HG02798 (cell line): Measurements from ENCODE around the gene PAMR1.

Source experiments
- ATAC-seq: cut with Tn5 transposase; IDR thresholded peaks from one replicate; pipeline ENCODE4 v1.9.1; 2021; ENCODE audit warnings: mild to moderate bottlenecking; ENCODE audit not compliant: unreplicated experiment, poor library complexity

Gene PAMR1

GRCh38 chr11:35507688-35508087 is 17.7 kb downstream of the PAMR1 start:
- ATAC-seq = no peak

GRCh38 chr11:35501776-35502175 is 23.6 kb downstream of the PAMR1 start:
- ATAC-seq = no peak

DNA sequence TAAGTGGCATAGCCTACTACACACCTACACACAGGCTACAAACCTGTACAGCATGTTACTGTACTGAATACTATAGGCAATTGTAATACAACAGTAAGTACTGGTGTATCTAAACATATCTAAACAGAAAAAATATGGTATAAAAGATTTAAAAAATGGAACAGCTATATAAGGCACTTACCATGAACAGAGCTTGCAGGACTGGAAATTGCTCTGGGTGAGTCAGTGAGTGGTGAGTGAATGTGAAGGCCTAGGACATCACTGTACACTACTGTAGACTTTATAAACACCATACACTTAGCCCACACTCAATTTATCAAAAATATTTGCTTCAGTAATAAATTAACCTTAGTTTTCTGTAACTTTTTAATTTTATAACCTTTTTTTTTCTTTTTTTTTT is 24.7 kb downstream of the PAMR1 start:
- ATAC-seq = no peak

DNA sequence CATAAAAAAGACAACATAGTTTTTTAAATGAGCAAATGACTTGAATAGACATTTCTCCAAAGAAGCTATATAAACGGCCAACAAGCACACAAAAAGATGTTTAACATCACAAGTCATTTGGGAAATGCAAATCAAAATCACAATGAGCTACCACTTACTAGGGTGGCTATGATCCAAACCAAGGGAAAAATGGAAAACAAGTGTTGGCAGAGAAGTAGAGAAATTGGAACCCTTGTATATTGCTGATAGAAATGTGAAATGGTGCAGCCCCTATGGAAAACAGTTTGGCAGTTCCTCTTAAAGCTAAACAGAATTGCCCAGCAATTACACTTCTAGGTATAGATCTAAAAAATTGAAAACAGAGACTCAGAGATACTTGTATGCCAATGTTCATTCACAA is 29.0 kb downstream of the PAMR1 start:
- no peak for ATAC-seq

- no peak for ATAC-seq
Observed at GRCh38 chr11:35494957-35495490, 30.4 kb downstream of the PAMR1 start.

- ATAC-seq = no peak
Observed at GRCh38 chr11:35491231-35491871, 34.1 kb downstream of the PAMR1 start.

GRCh38 chr11:35488117-35488516 is 37.3 kb downstream of the PAMR1 start:
- ATAC-seq = no peak

DNA sequence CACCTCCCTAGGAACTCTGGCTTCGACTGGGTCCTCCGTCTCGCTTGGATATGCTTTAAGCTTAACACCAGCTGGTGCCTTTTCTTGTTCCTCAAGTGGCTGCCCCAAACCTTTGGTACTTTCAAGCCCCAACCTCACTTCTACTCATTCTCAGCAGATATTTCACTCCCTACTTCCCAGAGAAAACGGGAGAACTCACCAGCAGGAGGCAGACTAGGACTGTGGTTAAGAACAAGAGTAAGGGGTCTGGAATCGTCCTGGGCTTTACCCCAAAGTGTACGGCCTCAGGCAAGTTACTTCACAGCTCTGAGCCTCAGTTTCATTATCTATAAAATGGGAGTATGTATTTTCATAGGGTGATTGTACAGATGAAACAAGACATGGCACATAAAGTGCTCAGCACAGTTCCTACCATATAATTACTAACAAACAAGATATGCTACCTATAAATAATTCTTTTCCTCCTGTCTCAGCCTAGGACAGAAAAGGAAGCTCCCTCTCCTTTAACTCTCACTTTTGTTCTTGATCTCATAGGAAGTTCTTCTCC is 37.8 kb downstream of the PAMR1 start:
- no peak for ATAC-seq

DNA sequence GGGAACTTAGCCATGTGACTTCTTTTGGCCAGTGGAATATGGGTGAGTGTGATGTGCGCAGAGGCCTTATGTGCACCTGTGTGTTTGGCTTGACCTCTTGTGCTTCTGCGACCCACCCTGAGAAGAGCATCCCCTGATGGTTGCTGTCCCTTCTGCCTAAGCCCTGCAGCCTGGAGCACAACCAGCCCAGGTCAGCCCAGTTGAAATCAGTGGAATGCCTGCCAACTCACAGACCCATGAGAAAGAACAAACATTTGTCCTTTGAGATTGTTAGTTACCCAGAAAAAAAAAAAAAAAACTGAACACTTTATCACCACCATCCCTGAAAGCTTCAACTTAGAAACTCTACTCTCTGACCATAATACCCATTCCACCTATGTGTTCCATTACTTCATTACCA is 38.5 kb downstream of the PAMR1 start:
- ATAC-seq = no peak

GRCh38 chr11:35486446-35486845 is 39.0 kb downstream of the PAMR1 start:
- ATAC-seq = no peak

DNA sequence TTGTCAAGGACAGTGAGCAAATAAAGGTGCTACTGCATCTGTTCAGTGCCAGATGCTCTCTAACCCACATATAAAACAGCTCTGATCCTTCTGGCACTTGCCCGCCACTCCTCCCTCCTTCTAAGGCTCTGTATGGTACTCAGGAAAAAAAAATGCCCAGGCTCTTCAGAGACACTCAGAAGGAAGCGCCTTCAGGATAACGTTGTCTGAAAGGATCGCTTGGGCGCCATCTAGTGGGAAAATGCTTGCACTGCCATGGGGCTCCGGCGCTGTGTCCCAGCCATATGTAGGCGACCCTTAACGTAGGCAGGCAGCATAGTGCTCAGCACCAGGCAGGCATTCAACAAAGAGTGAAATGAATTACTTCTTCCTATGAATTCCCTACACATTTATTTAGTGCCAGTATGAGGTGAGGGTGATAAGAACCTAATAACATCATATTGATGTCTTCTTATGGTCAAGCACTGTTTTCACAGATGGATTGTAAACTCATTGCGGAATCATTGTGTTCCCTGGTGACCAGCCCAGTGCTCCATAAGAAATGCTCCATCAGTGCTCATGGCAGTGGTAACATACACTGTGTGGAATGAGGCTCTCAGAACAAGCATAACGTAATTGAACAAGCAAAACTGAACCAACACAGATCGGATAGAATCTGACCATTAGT is 39.6 kb downstream of the PAMR1 start:
- ATAC-seq = peak; percentile 91

GRCh38 chr11:35484435-35484834 is 41.0 kb downstream of the PAMR1 start:
- no peak for ATAC-seq

GRCh38 chr11:35483131-35483820 is 42.1 kb downstream of the PAMR1 start:
- ATAC-seq = no peak

- no peak for ATAC-seq
Observed at GRCh38 chr11:35479731-35480130, 45.7 kb downstream of the PAMR1 start.

DNA sequence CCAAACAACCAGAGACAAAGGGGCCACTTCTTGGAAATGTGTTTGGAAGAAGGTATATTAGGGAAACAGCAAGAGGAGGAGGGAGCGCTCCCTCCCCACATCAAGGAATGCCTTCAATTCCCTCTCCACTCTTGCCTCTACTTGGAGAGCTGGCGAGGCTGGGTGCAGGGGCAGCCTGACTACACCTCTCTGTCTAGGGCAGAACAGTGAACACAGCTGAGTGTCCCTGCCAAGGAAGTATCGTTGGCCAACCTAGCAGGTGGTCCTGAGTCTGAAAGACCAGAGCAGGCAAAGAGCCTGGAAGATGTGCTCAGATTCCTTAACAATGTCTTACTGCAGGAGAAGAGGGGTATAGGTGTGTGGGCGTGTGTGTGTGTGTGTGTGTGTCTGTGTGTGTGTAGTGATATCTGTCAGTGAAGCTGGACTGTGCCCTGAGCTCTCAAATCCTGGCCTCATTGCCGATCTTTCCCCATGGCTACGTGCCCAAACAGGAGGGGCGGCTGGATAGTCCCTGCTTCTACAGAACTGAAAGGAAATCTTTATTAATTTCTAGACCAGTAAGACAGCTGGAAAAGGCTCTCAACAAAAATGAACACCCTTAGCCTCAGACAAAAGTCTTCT is 46.8 kb downstream of the PAMR1 start:
- no peak for ATAC-seq

DNA sequence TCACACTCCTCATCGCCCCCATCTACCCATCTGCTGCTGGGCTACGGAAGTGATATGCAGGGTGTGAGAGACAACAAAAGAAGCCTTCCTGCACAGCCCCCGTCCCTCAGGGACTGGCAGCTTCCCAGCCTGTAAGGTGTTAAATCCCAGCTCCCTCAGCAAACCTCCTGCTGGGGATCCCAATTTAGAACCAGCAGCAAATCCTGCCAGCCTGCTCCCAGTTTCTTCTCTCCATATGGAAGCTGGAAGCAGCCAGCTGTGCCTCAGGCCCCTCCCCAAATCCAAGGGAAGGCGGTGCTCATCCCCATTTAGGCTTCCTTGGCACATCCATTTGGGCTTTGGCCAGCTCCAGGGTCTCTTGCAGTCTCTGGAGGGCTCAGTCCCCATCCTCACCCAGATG is 47.5 kb downstream of the PAMR1 start:
- no peak for ATAC-seq

DNA sequence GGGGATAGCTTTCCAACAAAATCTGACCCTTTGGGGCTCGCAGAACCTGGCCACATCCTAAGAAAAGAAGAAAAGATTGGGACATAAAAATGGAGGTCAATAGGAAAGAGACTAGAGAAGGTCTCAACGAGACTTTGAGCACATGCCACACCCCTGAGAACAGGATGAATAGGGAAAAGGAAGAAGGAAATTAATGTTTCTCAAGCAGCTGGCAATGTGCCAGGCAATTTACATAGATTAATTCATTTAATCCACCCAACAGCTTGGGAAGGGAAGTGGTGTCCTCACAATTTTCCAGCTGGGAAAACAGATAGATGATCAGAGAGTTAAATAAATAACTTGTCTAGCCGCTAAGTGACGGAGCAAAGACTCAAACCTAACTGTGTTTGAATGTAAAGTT is 50.7 kb downstream of the PAMR1 start:
- no peak for ATAC-seq

GRCh38 chr11:35473795-35474374 is 51.5 kb downstream of the PAMR1 start:
- no peak for ATAC-seq

DNA sequence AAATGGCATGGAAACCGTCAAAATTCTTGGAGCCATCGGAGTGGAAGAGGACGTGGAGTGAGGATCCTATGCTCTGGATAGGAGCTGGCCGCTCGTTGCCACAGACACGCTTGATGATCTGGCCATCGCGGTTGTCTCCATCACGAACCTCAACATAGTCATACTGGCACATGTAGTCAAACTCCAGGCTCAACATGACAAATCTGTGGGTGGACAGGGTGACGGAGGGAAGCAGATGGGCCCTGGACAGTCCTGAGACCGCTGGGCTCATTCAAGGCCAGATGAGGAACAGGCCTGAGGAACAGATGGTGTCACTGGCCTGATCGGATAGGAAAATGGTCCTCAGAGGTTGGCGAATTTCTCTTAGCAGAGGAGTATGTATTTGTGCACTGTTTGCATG is 54.8 kb downstream of the PAMR1 start:
- no peak for ATAC-seq

DNA sequence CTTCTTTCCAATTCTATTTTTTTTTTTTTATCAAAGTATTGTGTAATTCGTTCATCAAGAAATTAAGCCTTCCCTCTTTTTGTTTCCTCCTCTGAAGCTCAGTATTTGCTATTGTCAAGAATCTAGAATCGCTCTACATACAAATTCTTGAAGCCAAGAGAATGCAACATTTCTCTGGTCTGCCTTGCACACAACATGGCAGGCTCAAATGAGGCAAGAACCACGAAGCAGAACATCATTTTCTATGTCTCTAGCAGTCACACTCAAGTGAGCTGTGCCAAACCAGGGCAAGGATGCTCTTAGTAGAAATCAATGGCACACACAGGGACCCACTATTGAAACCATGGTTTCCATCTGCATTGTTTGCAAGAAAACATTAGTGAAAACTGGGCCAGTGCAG is 59.4 kb downstream of the PAMR1 start:
- no peak for ATAC-seq
